ENCODE measurements around the gene KCTD17. TPM values are rescaled to one million over a fixed set of nuclear protein-coding genes. Genes with fewer than 3 reads are reported as not detected.

Gene KCTD17
- total RNA-seq, 1 donor from 2014 or later: 17.5 TPM

GRCh38 chr22:37107816-37108621, 56.5 kb downstream of the KCTD17 start:
- H3K27ac Mint-ChIP-seq: no peak overlapping the region
- Histone ChIP-seq H3K27ac (no peak overlapping the region), H3K79me2 (ENCODE audit: low read depth) (no peaks in the 10 kb centered on the region), H3K9ac (no peak overlapping the region), H3K9me3 (ENCODE audit: low read depth) (no peaks in the 10 kb centered on the region), H3K4me3 (no peak overlapping the region), H3K4me1 (no peaks in the 10 kb centered on the region), H3K36me3 (no peaks in the 10 kb centered on the region), H3K4me2 (no peak overlapping the region), H3K27me3 (no peaks in the 10 kb centered on the region), H2AFZ (replicated peaks) (no peak overlapping the region), H3F3A (ENCODE audit: low read depth) (no peaks in the 10 kb centered on the region), H4K20me1 (ENCODE audit: low read depth) (no peaks in the 10 kb centered on the region)
- TF ChIP-seq, protein P1, sequence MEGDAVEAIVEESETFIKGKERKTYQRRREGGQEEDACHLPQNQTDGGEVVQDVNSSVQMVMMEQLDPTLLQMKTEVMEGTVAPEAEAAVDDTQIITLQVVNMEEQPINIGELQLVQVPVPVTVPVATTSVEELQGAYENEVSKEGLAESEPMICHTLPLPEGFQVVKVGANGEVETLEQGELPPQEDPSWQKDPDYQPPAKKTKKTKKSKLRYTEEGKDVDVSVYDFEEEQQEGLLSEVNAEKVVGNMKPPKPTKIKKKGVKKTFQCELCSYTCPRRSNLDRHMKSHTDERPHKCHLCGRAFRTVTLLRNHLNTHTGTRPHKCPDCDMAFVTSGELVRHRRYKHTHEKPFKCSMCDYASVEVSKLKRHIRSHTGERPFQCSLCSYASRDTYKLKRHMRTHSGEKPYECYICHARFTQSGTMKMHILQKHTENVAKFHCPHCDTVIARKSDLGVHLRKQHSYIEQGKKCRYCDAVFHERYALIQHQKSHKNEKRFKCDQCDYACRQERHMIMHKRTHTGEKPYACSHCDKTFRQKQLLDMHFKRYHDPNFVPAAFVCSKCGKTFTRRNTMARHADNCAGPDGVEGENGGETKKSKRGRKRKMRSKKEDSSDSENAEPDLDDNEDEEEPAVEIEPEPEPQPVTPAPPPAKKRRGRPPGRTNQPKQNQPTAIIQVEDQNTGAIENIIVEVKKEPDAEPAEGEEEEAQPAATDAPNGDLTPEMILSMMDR (IDR thresholded peaks at IDR 0.05): no peak
- TF ChIP-seq EZH2phosphoT487 (IDR thresholded peaks at IDR 0.05) (no peak), EZH2 (IDR thresholded peaks at IDR 0.05) (no peak)
- no peaks in the 10 kb centered on the region for H3K36me3 Mint-ChIP-seq
- no peaks in the 10 kb centered on the region for H3K9me3 Mint-ChIP-seq
- peaks cover 23% of the 10 kb centered on the region for H3K27me3 Mint-ChIP-seq (ENCODE audit: insufficient read depth, low read depth)
- H3K4me3 Mint-ChIP-seq: no peak overlapping the region
- H3K4me1 Mint-ChIP-seq: peaks cover 15% of the 10 kb centered on the region
- no peak for DNase-seq (ENCODE audit: low spot score)

DNA sequence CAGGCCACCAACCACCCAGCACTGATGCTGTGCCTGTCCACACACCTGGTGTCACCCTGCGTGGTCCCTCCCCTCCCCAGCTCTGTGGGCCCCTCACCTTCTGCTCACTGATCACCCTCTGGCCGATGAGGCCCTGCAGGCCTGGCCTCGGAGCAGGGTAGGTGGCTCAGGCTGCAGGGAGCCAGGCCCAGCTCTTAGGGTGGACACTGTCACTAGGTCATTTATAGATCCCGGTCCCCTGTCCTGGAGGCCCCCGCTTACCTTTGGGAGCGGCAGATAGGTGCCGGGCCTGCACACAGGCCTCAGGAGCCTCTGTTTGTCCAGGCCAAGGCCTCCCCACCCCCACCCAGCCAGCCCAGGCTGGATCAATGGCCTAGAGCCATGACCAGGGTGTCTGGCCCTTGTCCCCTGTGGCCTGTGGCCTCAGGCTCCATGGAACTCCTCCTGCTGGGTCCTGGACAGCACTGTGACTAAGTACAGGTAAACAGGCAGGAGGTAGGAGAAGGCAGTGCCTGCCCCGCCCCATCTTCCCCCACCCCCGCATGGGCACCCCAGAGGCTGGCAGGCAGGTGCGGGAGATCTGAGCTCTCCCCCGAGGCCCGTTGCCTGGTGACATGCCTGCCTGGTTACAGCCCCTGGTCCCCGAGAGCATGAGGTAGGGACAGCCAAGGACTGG, 57.8 kb downstream of the KCTD17 start, which contains the start of gene TMPRSS6:
Gene TMPRSS6 (minus strand): TSS at position 472 of the 676 bp plus-strand sequence. CDS start 6,296 bp downstream, outside the sequence.
- H3K79me2 ChIP-seq (ENCODE audit: low read depth): no peaks in the 10 kb centered on the region
- H3K27me3 ChIP-seq: no peaks in the 10 kb centered on the region
- no peak for DNase-seq (ENCODE audit: low spot score)
- Mint-ChIP-seq H3K9me3 (no peaks in the 10 kb centered on the region), H3K27ac (no peak within 1 kb of the TSS), H3K4me1 (peaks cover 8% of the 10 kb centered on the region), H3K4me3 (no peak within 1 kb of the TSS), H3K36me3 (no peaks in the 10 kb centered on the region), H3K27me3 (ENCODE audit: insufficient read depth, low read depth) (peaks cover 15% of the 10 kb centered on the region)
- peaks cover 7% of the 10 kb centered on the region for H3K4me1 ChIP-seq
- H3K36me3 ChIP-seq: no peaks in the 10 kb centered on the region
- no peak within 1 kb of the TSS for H3K27ac ChIP-seq
- TF ChIP-seq, protein P1 (IDR thresholded peaks at IDR 0.05): no peak
- no peak for TF ChIP-seq EZH2 (IDR thresholded peaks at IDR 0.05)
- no peak for TF ChIP-seq EZH2phosphoT487 (IDR thresholded peaks at IDR 0.05)
- no peak within 1 kb of the TSS for H3K4me2 ChIP-seq
- H4K20me1 ChIP-seq (ENCODE audit: low read depth): no peaks in the 10 kb centered on the region
- H3K4me3 ChIP-seq: no peak within 1 kb of the TSS
- no peak within 1 kb of the TSS for H2AFZ ChIP-seq (replicated peaks)
- H3K9me3 ChIP-seq (ENCODE audit: low read depth): no peaks in the 10 kb centered on the region
- H3K9ac ChIP-seq: no peak within 1 kb of the TSS
- no peaks in the 10 kb centered on the region for H3F3A ChIP-seq (ENCODE audit: low read depth)

DNA sequence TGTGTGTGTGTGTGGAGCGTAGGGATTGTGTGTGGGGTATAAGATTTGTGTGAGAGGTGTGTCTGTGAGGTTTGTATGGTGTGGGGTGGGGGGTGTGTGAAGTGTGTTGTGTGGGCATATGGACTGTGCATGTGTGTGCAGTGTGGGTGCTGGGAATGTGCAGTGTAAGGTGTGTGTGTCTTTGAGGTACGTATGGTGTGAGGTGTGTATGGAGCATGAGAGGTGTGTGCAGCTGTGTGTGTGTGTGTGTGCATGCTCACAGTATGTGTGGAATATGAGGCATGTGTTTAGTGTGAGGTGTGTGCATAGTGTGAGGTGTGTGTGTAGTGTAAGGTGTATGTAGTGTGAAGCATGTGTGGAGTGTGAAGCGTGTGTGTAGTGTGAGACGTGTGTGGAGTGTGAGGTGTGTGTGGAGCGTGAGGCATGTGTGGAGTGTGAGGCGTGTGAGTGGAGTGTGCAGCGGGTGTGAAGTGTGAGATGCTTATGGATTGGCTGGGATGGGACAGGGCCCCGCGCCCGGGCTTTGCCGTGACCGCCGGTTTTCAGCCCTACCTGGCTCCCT, 59.7 kb downstream of the KCTD17 start:
- H3K9me3 Mint-ChIP-seq: no peaks in the 10 kb centered on the region
- H3K27me3 Mint-ChIP-seq (ENCODE audit: insufficient read depth, low read depth): peaks cover 14% of the 10 kb centered on the region
- DNase-seq (ENCODE audit: low spot score): no peak
- H3K4me1 Mint-ChIP-seq: peaks cover 6% of the 10 kb centered on the region
- H3K27ac ChIP-seq: no peak overlapping the region
- no peak overlapping the region for H3K9ac ChIP-seq
- H3K4me3 ChIP-seq: no peak overlapping the region
- H3K9me3 ChIP-seq (ENCODE audit: low read depth): no peaks in the 10 kb centered on the region
- no peak overlapping the region for H3K4me3 Mint-ChIP-seq
- H3K36me3 Mint-ChIP-seq: no peaks in the 10 kb centered on the region
- H2AFZ ChIP-seq (replicated peaks): no peak overlapping the region
- peak overlapping the region; percentile 17 for H3K27ac Mint-ChIP-seq
- TF ChIP-seq, protein P1 (IDR thresholded peaks at IDR 0.05): no peak
- TF ChIP-seq EZH2 (IDR thresholded peaks at IDR 0.05): no peak
- no peak for TF ChIP-seq EZH2phosphoT487 (IDR thresholded peaks at IDR 0.05)
- H3F3A ChIP-seq (ENCODE audit: low read depth): no peaks in the 10 kb centered on the region
- H3K36me3 ChIP-seq: no peaks in the 10 kb centered on the region
- H3K27me3 ChIP-seq: no peaks in the 10 kb centered on the region
- H3K4me1 ChIP-seq: peaks cover 7% of the 10 kb centered on the region
- no peak overlapping the region for H3K4me2 ChIP-seq
- no peaks in the 10 kb centered on the region for H3K79me2 ChIP-seq (ENCODE audit: low read depth)
- H4K20me1 ChIP-seq (ENCODE audit: low read depth): no peaks in the 10 kb centered on the region
